Endothelial cell of umbilical vein (primary cell): ENCODE data around the gene FAM163A.

Source experiments
- EZH2 ChIP-seq: IDR thresholded peaks from 2 replicates; pipeline ENCODE4 v1.6.1; 2012; ENCODE audit warnings: borderline replicate concordance, low read depth, mild to moderate bottlenecking, moderate library complexity, low read length, inconsistent platforms; ENCODE audit not compliant: severe bottlenecking
- FOS ChIP-seq: IDR thresholded peaks from 2 replicates; pipeline ENCODE4 v1.6.1; 2011; ENCODE audit warnings: mild to moderate bottlenecking, low read length, moderate library complexity, borderline replicate concordance; ENCODE audit not compliant: insufficient read depth
- GATA2 ChIP-seq: IDR thresholded peaks from 2 replicates; pipeline ENCODE4 v1.7.0; 2011; ENCODE audit warnings: low read depth, mild to moderate bottlenecking, moderate library complexity, mixed read lengths, low read length; ENCODE audit not compliant: insufficient read length, insufficient read depth
- MYC ChIP-seq: IDR thresholded peaks from one replicate; pipeline ENCODE4 v1.6.1; 2011; ENCODE audit warnings: mild to moderate bottlenecking, low read depth, low read length
- POLR2A ChIP-seq: IDR thresholded peaks from 2 replicates; pipeline ENCODE4 v1.6.1; 2012; ENCODE audit warnings: low read depth, mild to moderate bottlenecking, control low read depth, low read length
- POLR2AphosphoS5 ChIP-seq: IDR thresholded peaks from 2 replicates; pipeline ENCODE4 v1.6.1; 2012; ENCODE audit warnings: low read depth, mild to moderate bottlenecking, control low read depth, low read length, moderate library complexity; ENCODE audit not compliant: insufficient read depth
- TF ChIP-seq, protein P1 (sequence below), 2 donors: IDR thresholded peaks; 1 replicate in 1 of 2; 2 replicates in 1 of 2; pipeline ENCODE4 v1.5.1; 2011; ENCODE audit warnings: low read length in 2 of 2, mild to moderate bottlenecking in 2 of 2, moderate library complexity in 2 of 2, control low read depth in 1 of 2, inconsistent platforms in 1 of 2, low read depth in 1 of 2; ENCODE audit not compliant: insufficient read depth in 1 of 2; ENCODE audit errors: extremely low read depth in 1 of 2
- TF ChIP-seq, protein P2 (sequence below): IDR thresholded peaks from 2 replicates; pipeline ENCODE4 v1.6.1; 2011; ENCODE audit not compliant: insufficient read depth, insufficient read length

DNA sequence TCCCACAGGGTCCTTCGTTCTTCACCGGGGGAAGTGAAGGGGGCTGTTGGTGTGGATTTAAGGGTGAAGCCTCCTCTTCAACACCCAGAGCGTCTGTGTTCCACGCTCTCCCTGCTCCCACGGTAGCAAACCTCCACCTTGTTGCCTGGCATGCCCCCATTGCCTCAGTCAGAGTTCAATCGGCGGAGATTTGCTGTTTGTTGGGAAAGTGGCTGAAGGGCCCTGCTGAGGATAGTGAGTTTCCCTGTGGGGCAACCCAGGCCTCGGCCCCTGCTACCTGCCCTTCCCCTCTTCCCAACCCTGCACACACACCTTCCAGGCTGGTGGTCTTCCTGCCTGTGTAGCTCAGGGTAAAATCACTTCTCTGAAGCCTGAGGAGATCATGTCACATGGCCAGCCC is 74.0 kb downstream of the FAM163A start:
- TF ChIP-seq EZH2, result no peak
- no peak for TF ChIP-seq POLR2A
- TF ChIP-seq POLR2AphosphoS5, result no peak
- TF ChIP-seq MYC, result no peak
- TF ChIP-seq, protein P1, sequence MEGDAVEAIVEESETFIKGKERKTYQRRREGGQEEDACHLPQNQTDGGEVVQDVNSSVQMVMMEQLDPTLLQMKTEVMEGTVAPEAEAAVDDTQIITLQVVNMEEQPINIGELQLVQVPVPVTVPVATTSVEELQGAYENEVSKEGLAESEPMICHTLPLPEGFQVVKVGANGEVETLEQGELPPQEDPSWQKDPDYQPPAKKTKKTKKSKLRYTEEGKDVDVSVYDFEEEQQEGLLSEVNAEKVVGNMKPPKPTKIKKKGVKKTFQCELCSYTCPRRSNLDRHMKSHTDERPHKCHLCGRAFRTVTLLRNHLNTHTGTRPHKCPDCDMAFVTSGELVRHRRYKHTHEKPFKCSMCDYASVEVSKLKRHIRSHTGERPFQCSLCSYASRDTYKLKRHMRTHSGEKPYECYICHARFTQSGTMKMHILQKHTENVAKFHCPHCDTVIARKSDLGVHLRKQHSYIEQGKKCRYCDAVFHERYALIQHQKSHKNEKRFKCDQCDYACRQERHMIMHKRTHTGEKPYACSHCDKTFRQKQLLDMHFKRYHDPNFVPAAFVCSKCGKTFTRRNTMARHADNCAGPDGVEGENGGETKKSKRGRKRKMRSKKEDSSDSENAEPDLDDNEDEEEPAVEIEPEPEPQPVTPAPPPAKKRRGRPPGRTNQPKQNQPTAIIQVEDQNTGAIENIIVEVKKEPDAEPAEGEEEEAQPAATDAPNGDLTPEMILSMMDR (IDR thresholded peaks at IDR 0.05; ENCODE audit: extremely low read depth in 1 of 2, insufficient read depth in 1 of 2, low read depth in 1 of 2, low read length in 2 of 2), result no peak
- TF ChIP-seq, protein P2, sequence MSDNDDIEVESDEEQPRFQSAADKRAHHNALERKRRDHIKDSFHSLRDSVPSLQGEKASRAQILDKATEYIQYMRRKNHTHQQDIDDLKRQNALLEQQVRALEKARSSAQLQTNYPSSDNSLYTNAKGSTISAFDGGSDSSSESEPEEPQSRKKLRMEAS, result no peak
- TF ChIP-seq FOS, result no peak
- TF ChIP-seq GATA2, result no peak
